ENCODE results near the gene CIRBP.

The CIRBP gene

DNA sequence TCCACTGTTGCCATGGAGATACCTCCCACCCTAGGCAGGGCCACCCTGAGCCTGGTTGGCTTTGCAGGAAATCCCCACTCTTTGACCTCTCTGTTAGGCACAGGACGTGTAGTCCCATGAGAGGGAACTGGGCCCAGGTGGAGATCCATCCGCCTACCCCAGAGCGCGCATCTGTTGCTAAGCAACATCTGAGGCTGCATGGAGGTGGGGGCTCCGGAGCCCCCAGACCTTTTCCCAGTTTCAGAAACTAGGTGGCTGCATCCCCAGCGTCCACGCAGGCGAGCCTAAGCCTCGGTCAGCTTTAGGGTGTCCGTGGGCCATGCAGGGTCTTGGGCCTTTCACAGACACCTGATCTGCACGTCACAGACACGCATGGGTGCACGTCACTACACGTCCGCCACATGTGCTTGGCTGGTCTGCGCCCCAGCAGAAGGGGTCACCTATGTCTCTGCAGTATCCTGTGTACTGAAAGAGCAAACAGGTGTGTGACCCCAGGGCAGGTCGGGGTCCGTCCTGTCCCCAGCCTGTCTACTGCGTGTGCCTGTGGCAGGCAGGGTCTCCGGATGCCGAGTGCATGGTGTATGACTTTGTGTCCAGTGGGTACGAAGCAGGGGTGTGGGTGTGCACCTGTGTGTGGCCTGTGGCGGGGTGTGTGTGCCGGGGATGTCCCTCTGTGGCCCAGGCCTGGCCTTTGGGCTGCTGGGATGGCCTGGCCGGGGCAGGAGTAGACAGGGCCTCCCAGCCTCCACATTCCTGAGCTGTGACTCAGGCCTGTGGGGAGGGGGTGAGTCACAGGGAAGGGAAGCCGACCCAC, 4.1 kb upstream of the CIRBP start:
- TF ChIP-seq, protein P1, sequence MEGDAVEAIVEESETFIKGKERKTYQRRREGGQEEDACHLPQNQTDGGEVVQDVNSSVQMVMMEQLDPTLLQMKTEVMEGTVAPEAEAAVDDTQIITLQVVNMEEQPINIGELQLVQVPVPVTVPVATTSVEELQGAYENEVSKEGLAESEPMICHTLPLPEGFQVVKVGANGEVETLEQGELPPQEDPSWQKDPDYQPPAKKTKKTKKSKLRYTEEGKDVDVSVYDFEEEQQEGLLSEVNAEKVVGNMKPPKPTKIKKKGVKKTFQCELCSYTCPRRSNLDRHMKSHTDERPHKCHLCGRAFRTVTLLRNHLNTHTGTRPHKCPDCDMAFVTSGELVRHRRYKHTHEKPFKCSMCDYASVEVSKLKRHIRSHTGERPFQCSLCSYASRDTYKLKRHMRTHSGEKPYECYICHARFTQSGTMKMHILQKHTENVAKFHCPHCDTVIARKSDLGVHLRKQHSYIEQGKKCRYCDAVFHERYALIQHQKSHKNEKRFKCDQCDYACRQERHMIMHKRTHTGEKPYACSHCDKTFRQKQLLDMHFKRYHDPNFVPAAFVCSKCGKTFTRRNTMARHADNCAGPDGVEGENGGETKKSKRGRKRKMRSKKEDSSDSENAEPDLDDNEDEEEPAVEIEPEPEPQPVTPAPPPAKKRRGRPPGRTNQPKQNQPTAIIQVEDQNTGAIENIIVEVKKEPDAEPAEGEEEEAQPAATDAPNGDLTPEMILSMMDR (IDR thresholded peaks at IDR 0.05; ENCODE audit: low read depth, low read length) = no peak
- no peak for DNase-seq (ENCODE audit: extremely low read depth, low read depth)

DNA sequence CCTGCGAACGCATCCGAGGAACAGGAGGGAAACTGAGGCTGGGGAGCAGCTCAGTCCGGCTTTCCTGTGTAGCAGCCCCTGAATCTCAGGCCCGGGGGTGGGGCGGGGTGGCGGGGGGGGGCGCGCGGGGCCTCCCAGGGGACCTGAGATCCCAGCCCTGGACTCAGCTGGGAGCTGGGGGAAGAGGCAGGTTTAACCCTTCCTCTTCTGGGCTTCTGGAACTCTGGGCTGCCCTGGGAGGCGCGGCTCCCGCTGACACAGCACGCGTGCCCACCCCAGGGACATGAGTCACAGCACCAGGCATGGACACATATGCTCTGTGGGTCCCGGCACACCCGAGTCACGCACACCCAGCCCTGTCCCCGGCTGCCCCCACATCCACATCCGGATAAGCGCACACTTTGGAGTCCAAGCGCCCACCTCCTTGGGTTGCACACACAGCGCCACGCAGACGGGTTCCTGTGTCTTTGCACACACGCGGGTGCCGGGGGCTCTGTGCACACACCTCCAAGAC, 3.5 kb upstream of the CIRBP start:
- DNase-seq (ENCODE audit: extremely low read depth, low read depth) = no peak
- TF ChIP-seq, protein P1 (IDR thresholded peaks at IDR 0.05; ENCODE audit: low read depth, low read length) = no peak

DNA sequence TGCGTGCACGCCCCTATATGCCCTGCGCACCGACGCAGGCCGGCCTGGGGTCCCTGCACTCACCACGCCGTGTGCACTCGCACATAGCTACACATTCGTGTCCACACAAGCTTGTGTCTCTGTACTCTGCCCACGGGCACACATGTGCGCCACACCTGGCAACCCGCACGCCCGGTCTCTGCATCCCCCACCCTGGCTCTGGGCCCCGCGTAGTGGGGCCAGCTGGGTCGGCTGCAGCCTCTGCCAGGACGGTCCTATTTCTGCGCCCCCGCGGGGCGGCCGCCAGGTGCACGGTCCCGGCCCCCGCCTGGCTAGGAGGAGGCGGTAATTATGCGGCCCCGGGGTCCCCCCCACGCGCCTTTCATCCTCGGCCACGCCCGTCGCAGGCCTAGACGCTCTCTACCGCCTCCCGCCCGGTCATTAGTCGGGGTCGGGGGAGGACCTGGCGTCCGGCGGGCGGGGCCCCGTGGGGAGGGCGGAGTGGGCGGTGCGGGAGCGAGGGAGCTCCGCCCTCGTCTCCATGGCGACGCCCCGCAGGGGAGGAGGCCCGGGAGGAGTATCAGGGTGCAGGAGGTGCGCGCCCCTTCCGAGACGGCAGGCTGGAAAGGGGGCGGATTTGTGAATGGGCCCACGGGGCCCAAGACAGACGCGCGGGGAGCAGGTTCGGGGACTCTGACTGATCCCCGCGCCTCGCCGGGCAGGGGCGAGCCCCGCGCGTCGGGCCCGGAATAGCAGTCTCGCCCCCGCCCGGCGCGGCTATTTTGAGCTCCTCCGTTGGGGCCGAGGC, 2.8 kb upstream of the CIRBP start:
- DNase-seq (ENCODE audit: extremely low read depth, low read depth) = peak; percentile 57
- TF ChIP-seq, protein P1 (IDR thresholded peaks at IDR 0.05; ENCODE audit: low read depth, low read length) = no peak

DNA sequence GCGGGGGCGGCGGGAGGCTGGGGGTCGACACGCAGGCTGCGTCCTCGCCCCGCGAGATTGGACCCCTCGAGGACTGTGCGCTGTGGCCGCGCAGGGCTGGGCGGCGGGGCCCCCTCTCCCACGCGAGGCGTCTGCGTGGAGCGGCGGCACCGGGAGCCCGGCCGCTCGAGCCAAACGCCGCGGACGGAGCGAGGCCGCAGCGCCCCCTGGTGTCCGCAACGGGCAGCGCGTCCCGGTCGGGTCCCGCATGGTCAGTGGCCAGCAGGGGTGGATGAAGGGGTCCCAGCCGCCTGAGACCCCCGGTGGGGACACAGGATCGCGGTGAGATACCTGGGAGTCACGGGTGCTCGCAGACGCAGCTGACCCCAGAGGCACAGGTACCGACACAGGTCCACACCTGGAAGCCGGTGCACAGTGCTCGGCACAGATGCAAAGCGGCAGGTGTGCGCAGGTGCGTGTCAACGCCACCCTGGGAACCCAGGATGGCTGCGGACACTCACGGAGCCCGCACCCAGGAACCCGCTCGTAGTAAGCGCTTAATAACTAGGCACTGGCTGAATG, 2.1 kb upstream of the CIRBP start:
- TF ChIP-seq, protein P1 (IDR thresholded peaks at IDR 0.05; ENCODE audit: low read depth, low read length) = peak; percentile 64

DNA sequence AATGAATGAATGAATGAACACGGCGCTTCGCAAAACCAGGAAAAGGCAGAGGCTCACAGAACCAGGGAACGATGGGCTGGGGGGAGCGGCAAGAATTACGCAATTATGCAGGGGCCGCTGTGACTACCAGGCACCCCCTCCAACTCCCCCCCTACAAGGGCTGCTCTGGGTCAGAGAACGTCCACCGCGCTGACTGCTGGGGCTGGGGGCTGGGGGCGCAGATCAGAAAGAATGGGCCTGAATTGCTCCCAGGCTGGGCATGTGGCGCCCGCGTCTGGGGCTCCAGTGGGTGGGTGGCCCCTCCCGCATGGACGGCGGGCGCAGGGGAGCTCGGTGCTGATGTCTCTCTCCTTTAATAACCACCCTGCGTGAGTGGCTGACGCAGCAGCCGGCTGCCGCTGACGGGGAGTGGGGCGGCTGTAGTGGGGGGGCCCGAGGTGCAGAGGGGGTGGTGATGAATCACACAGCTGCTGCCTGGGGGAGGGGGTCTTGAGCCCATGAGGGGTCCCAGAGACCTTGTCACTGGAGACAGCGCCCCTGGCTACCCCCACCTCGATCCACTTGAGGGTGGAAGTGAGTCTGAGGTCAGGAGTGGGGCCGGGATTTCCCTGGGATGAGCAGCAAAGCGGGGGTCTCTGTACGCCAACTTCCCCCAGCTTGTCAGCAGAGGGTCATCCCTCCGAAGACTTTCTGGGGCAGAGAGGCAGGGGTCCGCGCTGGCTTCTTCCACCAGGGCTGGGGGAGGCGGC, 1.5 kb upstream of the CIRBP start:
- TF ChIP-seq, protein P1 (IDR thresholded peaks at IDR 0.05; ENCODE audit: low read depth, low read length) = no peak
- no peak for DNase-seq (ENCODE audit: extremely low read depth, low read depth)

More for the DNA sequence above, 2.1 kb upstream of the CIRBP start:
- DNase-seq (ENCODE audit: extremely low read depth, low read depth) = no peak

DNA sequence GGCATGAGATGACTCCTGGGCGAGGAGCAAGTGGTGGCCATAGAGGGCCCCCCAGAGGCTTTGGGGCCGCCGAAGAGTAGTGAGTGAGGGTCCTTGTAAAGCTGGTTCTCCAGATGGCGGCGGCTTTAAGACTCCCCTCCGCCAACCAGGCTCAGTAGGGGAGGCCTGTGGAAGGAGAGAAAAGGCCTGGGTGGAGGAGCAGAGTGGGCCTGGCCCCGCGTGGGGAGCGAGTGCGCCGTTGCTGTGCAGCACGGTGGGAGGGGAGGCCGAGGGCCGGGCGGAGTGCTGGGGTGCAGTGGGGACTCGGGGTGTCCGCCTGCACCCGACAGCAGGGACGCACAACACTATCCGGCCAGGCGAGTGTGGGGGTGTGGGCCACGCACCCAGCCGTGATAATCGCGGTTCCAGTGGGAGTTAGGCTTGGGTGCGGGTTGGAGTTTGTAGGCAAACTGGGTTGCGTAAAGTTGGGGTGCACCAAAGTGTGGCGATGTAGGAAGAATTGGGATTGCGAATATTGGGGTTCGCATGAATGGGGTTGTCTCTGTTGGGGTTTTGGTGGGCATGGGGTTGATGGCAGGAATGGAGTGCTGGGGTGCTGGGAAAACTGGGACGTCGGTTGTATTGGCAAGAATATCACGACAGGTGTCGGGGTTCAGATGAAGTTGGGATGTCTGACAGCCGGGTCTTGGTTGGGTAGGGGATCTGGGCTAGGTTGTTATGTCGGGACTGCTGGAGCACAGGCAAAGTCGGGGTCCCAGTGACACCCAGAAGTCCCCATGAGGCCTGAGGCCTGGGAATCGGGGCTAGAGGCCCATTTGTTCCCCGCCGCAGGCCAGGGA, 687 bp upstream of the CIRBP start:
- DNase-seq (ENCODE audit: extremely low read depth, low read depth) = no peak

More for the DNA sequence above, 687 bp upstream of the CIRBP start:
- TF ChIP-seq, protein P1 (IDR thresholded peaks at IDR 0.05; ENCODE audit: low read depth, low read length) = no peak
